Measurements from ENCODE around the gene ARL15. TPM values are rescaled to one million over a fixed set of nuclear protein-coding genes. Genes with fewer than 3 reads are reported as not detected.

ARL15 gene
- total RNA-seq, 1 donor from 2014 or later, result 29.5 TPM

GRCh38 chr5:54195701-54196100, 114.7 kb downstream of the ARL15 start:
- H3K4me3 ChIP-seq, result no peak overlapping the region
- no peaks in the 10 kb centered on the region for H3K9me3 ChIP-seq
- no peak for DNase-seq
- no peak overlapping the region for H3K27ac ChIP-seq
- H3K36me3 ChIP-seq, result no peaks in the 10 kb centered on the region
- intact Hi-C loops (cut with DNase I), result no loop called here
- TF ChIP-seq CTCF (IDR thresholded peaks at IDR 0.05), result no peak
- no peaks in the 10 kb centered on the region for H3K4me1 ChIP-seq
- H3K27me3 ChIP-seq, result no peaks in the 10 kb centered on the region
- no peak for ATAC-seq

DNA sequence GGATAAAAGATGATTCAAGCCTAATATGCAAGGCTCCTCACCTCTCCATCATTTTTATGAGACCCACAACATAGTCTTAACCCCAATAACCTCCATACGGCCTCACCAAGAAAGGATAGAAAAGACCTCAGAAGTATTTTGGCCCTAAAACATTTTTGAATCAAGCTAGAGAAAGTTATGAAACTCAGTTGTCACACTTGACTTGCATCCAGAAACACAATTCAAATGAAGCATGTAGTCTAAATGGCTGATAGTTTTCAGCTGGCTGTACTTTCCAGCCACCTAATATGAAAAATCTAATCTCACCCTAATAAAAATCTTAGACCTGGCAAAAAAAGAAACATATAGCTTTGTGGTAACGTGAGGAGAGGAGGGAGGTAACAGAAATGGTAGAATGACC, 116.1 kb downstream of the ARL15 start:
- Histone ChIP-seq H3K27me3 (no peaks in the 10 kb centered on the region), H3K36me3 (no peaks in the 10 kb centered on the region), H3K4me1 (no peaks in the 10 kb centered on the region), H3K27ac (no peak overlapping the region), H3K4me3 (no peak overlapping the region), H3K9me3 (no peaks in the 10 kb centered on the region)
- DNase-seq, result no peak
- intact Hi-C loops (cut with DNase I), result no loop called here
- TF ChIP-seq CTCF (IDR thresholded peaks at IDR 0.05), result no peak
- no peak for ATAC-seq

- DNase-seq (no peak), ATAC-seq (no peak)
- intact Hi-C loops (cut with DNase I), result no loop called here
- H3K4me1 ChIP-seq, result no peaks in the 10 kb centered on the region
- H3K9me3 ChIP-seq, result no peaks in the 10 kb centered on the region
- TF ChIP-seq CTCF (IDR thresholded peaks at IDR 0.05), result no peak
- H3K27me3 ChIP-seq, result no peaks in the 10 kb centered on the region
- H3K36me3 ChIP-seq, result no peaks in the 10 kb centered on the region
- H3K27ac ChIP-seq, result no peak overlapping the region
- H3K4me3 ChIP-seq, result no peak overlapping the region
Observed at GRCh38 chr5:54187694-54188093, 122.7 kb downstream of the ARL15 start.

GRCh38 chr5:54186912-54187445, 123.4 kb downstream of the ARL15 start:
- Histone ChIP-seq H3K27me3 (no peaks in the 10 kb centered on the region), H3K27ac (no peak overlapping the region), H3K9me3 (no peaks in the 10 kb centered on the region), H3K4me3 (no peak overlapping the region), H3K36me3 (no peaks in the 10 kb centered on the region), H3K4me1 (no peaks in the 10 kb centered on the region)
- no peak for TF ChIP-seq CTCF (IDR thresholded peaks at IDR 0.05)
- DNase-seq (no peak), ATAC-seq (no peak)
- intact Hi-C loops (cut with DNase I), result no loop called here

- ATAC-seq (no peak), DNase-seq (no peak)
- Histone ChIP-seq H3K4me3 (no peak overlapping the region), H3K27ac (no peak overlapping the region), H3K4me1 (no peaks in the 10 kb centered on the region), H3K27me3 (no peaks in the 10 kb centered on the region), H3K36me3 (no peaks in the 10 kb centered on the region), H3K9me3 (no peaks in the 10 kb centered on the region)
- intact Hi-C loops (cut with DNase I), result no loop called here
- TF ChIP-seq CTCF (IDR thresholded peaks at IDR 0.05), result no peak
Observed at GRCh38 chr5:54186108-54186507, 124.3 kb downstream of the ARL15 start.

GRCh38 chr5:54184806-54185205, 125.6 kb downstream of the ARL15 start:
- no peaks in the 10 kb centered on the region for H3K36me3 ChIP-seq
- ATAC-seq, result no peak
- intact Hi-C loops (cut with DNase I), result no loop called here
- no peak overlapping the region for H3K27ac ChIP-seq
- no peak for DNase-seq
- H3K9me3 ChIP-seq, result no peaks in the 10 kb centered on the region
- no peaks in the 10 kb centered on the region for H3K27me3 ChIP-seq
- no peak for TF ChIP-seq CTCF (IDR thresholded peaks at IDR 0.05)
- H3K4me1 ChIP-seq, result no peaks in the 10 kb centered on the region
- H3K4me3 ChIP-seq, result no peak overlapping the region
